ENCODE results near the gene OTOG. TPM values are rescaled to one million over a fixed set of nuclear protein-coding genes. Genes with fewer than 3 reads are reported as not detected.

OTOG gene
- total and polyA plus RNA-seq, 4 experiments from 2014 or later, result not detected

GRCh38 chr11:17526931-17527627 lies 20.0 kb upstream of the OTOG start:
- POLR2A ChIA-PET (ENCODE audit: partially characterized antibody), result no interaction called here
- H3K9me3 Mint-ChIP-seq, result peaks cover 0 to 2% (median 0%) of the 10 kb centered on the region in 8 donors
- intact Hi-C loops (cut with micrococcal nuclease), result no loop called here

GRCh38 chr11:17527628-17527995 lies 19.4 kb upstream of the OTOG start:
- no peak for DNase-seq
- Histone ChIP-seq H3K9me3 (ENCODE audit: control insufficient read depth in 1 of 2, low read length in 2 of 2) (no peaks in the 10 kb centered on the region), H3K27ac (ENCODE audit: low read depth, low read length) (no peak overlapping the region), H3K4me1 (ENCODE audit: insufficient read depth, low read length) (no peaks in the 10 kb centered on the region), H3K36me3 (ENCODE audit: insufficient read depth, low read length) (no peaks in the 10 kb centered on the region), H3K27me3 (ENCODE audit: insufficient read depth, low read length) (no peaks in the 10 kb centered on the region), H3K4me3 (ENCODE audit: low read length in 2 of 2) (no peak overlapping the region)
- peaks cover 4 to 7% of the 10 kb centered on the region in 2 donors for H3K27me3 Mint-ChIP-seq
- CTCF ChIA-PET (ENCODE audit: partially characterized antibody), result interaction anchor here (0.6 to 3.4 kb wide), 15 partner anchors 9 to 306 kb away, joined by 3 to 40 read pairs (median 5); partner anchors contain the start of gene KCNJ11
- intact Hi-C loops (cut with micrococcal nuclease), result no loop called here
- no peak overlapping the region for H3K4me3 Mint-ChIP-seq
- H3K27ac Mint-ChIP-seq, result no peak overlapping the region
- H3K36me3 Mint-ChIP-seq, result no peaks in the 10 kb centered on the region
- POLR2A ChIA-PET (ENCODE audit: partially characterized antibody), result no interaction called here
- peaks cover 0 to 2% (median 0%) of the 10 kb centered on the region in 8 donors for H3K9me3 Mint-ChIP-seq
- H3K4me1 Mint-ChIP-seq, result no peaks in the 10 kb centered on the region

More at GRCh38 chr11:17526931-17527627, 20.0 kb upstream of the OTOG start:
- DNase-seq, result no peak
- no peak overlapping the region for H3K4me3 Mint-ChIP-seq
- Histone ChIP-seq H3K4me3 (ENCODE audit: low read length in 2 of 2) (no peak overlapping the region), H3K27ac (ENCODE audit: low read depth, low read length) (no peak overlapping the region), H3K36me3 (ENCODE audit: insufficient read depth, low read length) (no peaks in the 10 kb centered on the region), H3K9me3 (ENCODE audit: control insufficient read depth in 1 of 2, low read length in 2 of 2) (no peaks in the 10 kb centered on the region), H3K27me3 (ENCODE audit: insufficient read depth, low read length) (no peaks in the 10 kb centered on the region), H3K4me1 (ENCODE audit: insufficient read depth, low read length) (no peaks in the 10 kb centered on the region)
- no peak overlapping the region for H3K27ac Mint-ChIP-seq
- peaks cover 4 to 7% of the 10 kb centered on the region in 2 donors for H3K27me3 Mint-ChIP-seq
- H3K36me3 Mint-ChIP-seq, result no peaks in the 10 kb centered on the region
- no peaks in the 10 kb centered on the region for H3K4me1 Mint-ChIP-seq
- CTCF ChIA-PET (ENCODE audit: partially characterized antibody), result interaction anchor here (1.0 to 3.4 kb wide), 13 partner anchors 9 to 306 kb away, joined by 3 to 40 read pairs (median 6); partner anchors contain the start of gene KCNJ11

- Histone ChIP-seq H3K9me3 (ENCODE audit: control insufficient read depth in 1 of 2, low read length in 2 of 2) (no peaks in the 10 kb centered on the region), H3K27me3 (ENCODE audit: insufficient read depth, low read length) (no peaks in the 10 kb centered on the region), H3K4me1 (ENCODE audit: insufficient read depth, low read length) (no peaks in the 10 kb centered on the region), H3K27ac (ENCODE audit: low read depth, low read length) (no peak overlapping the region), H3K36me3 (ENCODE audit: insufficient read depth, low read length) (no peaks in the 10 kb centered on the region), H3K4me3 (ENCODE audit: low read length in 2 of 2) (no peak overlapping the region)
- peak in 4 of 5 donors; percentile 21 to 31 (median 23) for DNase-seq
- Mint-ChIP-seq H3K9me3 (peaks cover 0 to 2% (median 0%) of the 10 kb centered on the region in 8 donors), H3K27ac (no peak overlapping the region), H3K4me3 (no peak overlapping the region), H3K27me3 (peaks cover 4 to 7% of the 10 kb centered on the region in 2 donors), H3K4me1 (no peaks in the 10 kb centered on the region), H3K36me3 (no peaks in the 10 kb centered on the region)
- intact Hi-C loops (cut with micrococcal nuclease), result loop anchor here (1.0 kb wide), 2 partner anchors 144 to 298 kb away; no protein-coding TSS in a partner anchor
- ChIA-PET POLR2A (ENCODE audit: partially characterized antibody) (no interaction called here), CTCF (ENCODE audit: partially characterized antibody) (interaction anchor here (0.6 to 3.4 kb wide), 16 partner anchors 10 to 307 kb away, joined by 3 to 40 read pairs (median 5); partner anchors contain the start of gene KCNJ11)
These were observed 18.8 kb upstream of the OTOG start for GRCh38 chr11:17528181-17528691.

- H3K4me1 Mint-ChIP-seq, result no peaks in the 10 kb centered on the region
- DNase-seq, result no peak
- Histone ChIP-seq H3K9me3 (ENCODE audit: control insufficient read depth in 1 of 2, low read length in 2 of 2) (no peaks in the 10 kb centered on the region), H3K27me3 (ENCODE audit: insufficient read depth, low read length) (no peaks in the 10 kb centered on the region), H3K27ac (ENCODE audit: low read depth, low read length) (no peak overlapping the region), H3K4me1 (ENCODE audit: insufficient read depth, low read length) (no peaks in the 10 kb centered on the region), H3K4me3 (ENCODE audit: low read length in 2 of 2) (no peak overlapping the region), H3K36me3 (ENCODE audit: insufficient read depth, low read length) (no peaks in the 10 kb centered on the region)
- no peak overlapping the region for H3K27ac Mint-ChIP-seq
- H3K9me3 Mint-ChIP-seq, result no peaks in the 10 kb centered on the region
- no peaks in the 10 kb centered on the region for H3K36me3 Mint-ChIP-seq
- no peak overlapping the region for H3K4me3 Mint-ChIP-seq
- CTCF ChIA-PET (ENCODE audit: partially characterized antibody), result interaction anchor here (0.9 to 3.4 kb wide), 9 partner anchors 14 to 299 kb away, joined by 3 to 40 read pairs (median 4); no protein-coding TSS in a partner anchor
- POLR2A ChIA-PET (ENCODE audit: partially characterized antibody), result no interaction called here
- peaks cover 4 to 7% of the 10 kb centered on the region in 2 donors for H3K27me3 Mint-ChIP-seq
- intact Hi-C loops (cut with micrococcal nuclease), result loop anchor here (1.0 kb wide), 2 partner anchors 145 to 299 kb away; no protein-coding TSS in a partner anchor
These were observed 17.9 kb upstream of the OTOG start for GRCh38 chr11:17528906-17529843.

- POLR2A ChIA-PET (ENCODE audit: partially characterized antibody), result no interaction called here
- CTCF ChIA-PET (ENCODE audit: partially characterized antibody), result interaction anchor here (0.9 to 3.4 kb wide), 2 partner anchors 68 to 147 kb away, joined by 3 to 40 read pairs; no protein-coding TSS in a partner anchor
- Mint-ChIP-seq H3K4me1 (no peaks in the 10 kb centered on the region), H3K27ac (no peak overlapping the region), H3K36me3 (no peaks in the 10 kb centered on the region), H3K27me3 (peaks cover 4 to 5% of the 10 kb centered on the region in 2 donors), H3K9me3 (no peaks in the 10 kb centered on the region), H3K4me3 (no peak overlapping the region)
- Histone ChIP-seq H3K27ac (ENCODE audit: low read depth, low read length) (no peak overlapping the region), H3K9me3 (ENCODE audit: control insufficient read depth in 1 of 2, low read length in 2 of 2) (no peaks in the 10 kb centered on the region), H3K4me1 (ENCODE audit: insufficient read depth, low read length) (no peaks in the 10 kb centered on the region), H3K36me3 (ENCODE audit: insufficient read depth, low read length) (no peaks in the 10 kb centered on the region), H3K27me3 (ENCODE audit: insufficient read depth, low read length) (no peaks in the 10 kb centered on the region), H3K4me3 (ENCODE audit: low read length in 2 of 2) (no peak overlapping the region)
- no peak for DNase-seq
- intact Hi-C loops (cut with micrococcal nuclease), result no loop called here
These were observed 17.2 kb upstream of the OTOG start for GRCh38 chr11:17529844-17530185.

- Histone ChIP-seq H3K9me3 (ENCODE audit: control insufficient read depth in 1 of 2, low read length in 2 of 2) (no peaks in the 10 kb centered on the region), H3K4me1 (ENCODE audit: insufficient read depth, low read length) (no peaks in the 10 kb centered on the region), H3K27me3 (ENCODE audit: insufficient read depth, low read length) (no peaks in the 10 kb centered on the region), H3K27ac (ENCODE audit: low read depth, low read length) (no peak overlapping the region), H3K36me3 (ENCODE audit: insufficient read depth, low read length) (no peaks in the 10 kb centered on the region), H3K4me3 (ENCODE audit: low read length in 2 of 2) (no peak overlapping the region)
- no peak overlapping the region for H3K27ac Mint-ChIP-seq
- H3K27me3 Mint-ChIP-seq, result peaks cover 2 to 5% of the 10 kb centered on the region in 2 donors
- H3K4me1 Mint-ChIP-seq, result no peaks in the 10 kb centered on the region
- no peaks in the 10 kb centered on the region for H3K9me3 Mint-ChIP-seq
- no peaks in the 10 kb centered on the region for H3K36me3 Mint-ChIP-seq
- intact Hi-C loops (cut with micrococcal nuclease), result no loop called here
- ChIA-PET CTCF (ENCODE audit: partially characterized antibody) (interaction anchor here (2.4 kb wide), 1 partner anchor 147 kb away, joined by 6 read pairs; no protein-coding TSS in a partner anchor), POLR2A (ENCODE audit: partially characterized antibody) (no interaction called here)
- no peak for DNase-seq
- no peak overlapping the region for H3K4me3 Mint-ChIP-seq
These were observed 15.9 kb upstream of the OTOG start for GRCh38 chr11:17531071-17531600.

All from CD4-positive, alpha-beta memory T cell (primary cell).